SK-N-SH (cell line): ENCODE measurements around the gene DHRS4. TPM values are rescaled to one million over a fixed set of nuclear protein-coding genes. Genes with fewer than 3 reads are reported as not detected.
"Not testable (repeated sequence)": the region's sequence is repeated elsewhere in the genome, so short reads cannot be mapped to it uniquely, and the experiment has no call there.

Source experiments
- CTCF ChIA-PET: fragments of 300-600, 350-600 bp; formaldehyde crosslinking; extraction: SDS; loops from one replicate; lab custom pipeline; 2021; lab: Yijun Ruan, JAX
- POLR2A ChIA-PET: fragments of 350-600 bp; sonication (Branson Sonifier 250); formaldehyde crosslinking; extraction: SDS; loops from one replicate; lab custom pipeline; 2020; ENCODE audit warnings: antibody characterized with exemption, inconsistent platforms; lab: Yijun Ruan, JAX
- DNase-seq: peaks from one replicate; pipeline ENCODE4 v3.0.0; 2012
- H2AFZ ChIP-seq: fragments of 200-600 bp; sonication (generic); 2 replicates; pipeline ENCODE4 v1.8.1; 2016; ENCODE audit warnings: antibody characterized with exemption, mild to moderate bottlenecking, low read depth
- H3F3A ChIP-seq: fragments of 200-600 bp; sonication (generic); replicated peaks from 2 replicates; pipeline ENCODE3; 2016; ENCODE audit warnings: antibody characterized with exemption, mild to moderate bottlenecking; ENCODE audit not compliant: insufficient read depth
- H3K27ac ChIP-seq, 2 experiments: fragments of 200-500 bp in 1 of 2; fragments of 200-600 bp in 1 of 2; sonication (Bioruptor generic) in 1 of 2; sonication (generic), shearing (Covaris generic) in 1 of 2; 2 replicates each; pipeline versions ENCODE4 v1.5.1 to v1.6.1; 2014 to 2016; ENCODE audit warnings: low read depth in 2 of 2, inconsistent platforms in 1 of 2, low read length in 1 of 2, mild to moderate bottlenecking in 1 of 2, mixed read lengths in 1 of 2
- H3K27me3 ChIP-seq: fragments of 200-600 bp; sonication (generic), shearing (Covaris generic); 2 replicates; pipeline ENCODE4 v1.6.1; 2016; ENCODE audit warnings: mixed run types; ENCODE audit not compliant: insufficient read depth
- H3K36me3 ChIP-seq, 2 experiments: fragments of 200-500 bp in 1 of 2; fragments of 200-600 bp in 1 of 2; sonication (Bioruptor generic) in 1 of 2; sonication (generic) in 1 of 2; replicated peaks in 1 of 2; 2 replicates each; pipeline versions ENCODE3 to v1.5.1; 2014 to 2016; ENCODE audit warnings: low read length in 1 of 2, mild to moderate bottlenecking in 1 of 2; ENCODE audit not compliant: insufficient read depth in 2 of 2, control insufficient read depth in 1 of 2
- H3K4me1 ChIP-seq, 2 experiments: fragments of 200-500 bp in 1 of 2; fragments of 200-600 bp in 1 of 2; sonication (Bioruptor generic) in 1 of 2; sonication (generic), shearing (Covaris generic) in 1 of 2; 2 replicates each; pipeline versions ENCODE4 v1.5.1 to v1.6.1; 2014 to 2016; ENCODE audit warnings: low read depth in 1 of 2, low read length in 1 of 2, mixed run types in 1 of 2; ENCODE audit not compliant: insufficient read depth in 2 of 2, control insufficient read depth in 1 of 2
- H3K4me2 ChIP-seq: fragments of 200-600 bp; sonication (generic), shearing (Covaris generic); 2 replicates; pipeline ENCODE4 v1.6.1; 2017; ENCODE audit warnings: mixed run types
- H3K4me3 ChIP-seq, 2 experiments: fragments of 200-500 bp in 1 of 2; fragments of 200-600 bp in 1 of 2; sonication (Bioruptor generic) in 1 of 2; sonication (generic), shearing (Covaris generic) in 1 of 2; 2 replicates each; pipeline versions ENCODE4 v1.5.1 to v1.8.1; 2014 to 2016; ENCODE audit warnings: low read depth in 2 of 2, inconsistent platforms in 1 of 2, low read length in 1 of 2, mild to moderate bottlenecking in 1 of 2, mixed read lengths in 1 of 2, moderate library complexity in 1 of 2
- H3K79me2 ChIP-seq: fragments of 200-600 bp; sonication (generic); 2 replicates; pipeline ENCODE4 v1.8.1; 2017; ENCODE audit warnings: mild to moderate bottlenecking; ENCODE audit not compliant: insufficient read depth
- H3K9ac ChIP-seq: fragments of 200-600 bp; sonication (generic); 2 replicates; pipeline ENCODE4 v1.6.1; 2017; ENCODE audit warnings: mixed run types
- H3K9me2 ChIP-seq: fragments of 200-600 bp; sonication (generic); 2 replicates; pipeline ENCODE4 v1.6.1; 2017; ENCODE audit warnings: mixed run types
- H3K9me3 ChIP-seq: fragments of 200-600 bp; sonication (generic); 2 replicates; pipeline ENCODE4 v1.6.1; 2017; ENCODE audit warnings: mixed run types, mild to moderate bottlenecking, moderate library complexity
- H4K20me1 ChIP-seq: fragments of 200-600 bp; sonication (generic); 2 replicates; pipeline ENCODE4 v1.6.1; 2017; ENCODE audit warnings: mild to moderate bottlenecking, mixed run types; ENCODE audit not compliant: insufficient read depth
- NRF1 ChIP-seq: IDR thresholded peaks from 2 replicates; pipeline ENCODE4 v1.6.1; 2012; ENCODE audit warnings: low read depth, mild to moderate bottlenecking, low read length
- WGBS: methylation state at CpG from one replicate; pipeline ENCODE4 v1.1.6; 2017; ENCODE audit warnings: low lambda C conversion rate; 5-methylcytosine and 5-hydroxymethylcytosine counted together
- polyA plus RNA-seq, 3 experiments: library from polyadenylated mRNA; depleted of rRNA; stranded (reverse); fragments of >200 nt; gene quantifications; 2 replicates each; pipeline ENCODE4 v1.2.3, GENCODE V29; 2012

Gene DHRS4
- polyA plus RNA-seq, 1 of the 3 experiments (the other 2 are of a cell fraction): 50.5 TPM

DNA sequence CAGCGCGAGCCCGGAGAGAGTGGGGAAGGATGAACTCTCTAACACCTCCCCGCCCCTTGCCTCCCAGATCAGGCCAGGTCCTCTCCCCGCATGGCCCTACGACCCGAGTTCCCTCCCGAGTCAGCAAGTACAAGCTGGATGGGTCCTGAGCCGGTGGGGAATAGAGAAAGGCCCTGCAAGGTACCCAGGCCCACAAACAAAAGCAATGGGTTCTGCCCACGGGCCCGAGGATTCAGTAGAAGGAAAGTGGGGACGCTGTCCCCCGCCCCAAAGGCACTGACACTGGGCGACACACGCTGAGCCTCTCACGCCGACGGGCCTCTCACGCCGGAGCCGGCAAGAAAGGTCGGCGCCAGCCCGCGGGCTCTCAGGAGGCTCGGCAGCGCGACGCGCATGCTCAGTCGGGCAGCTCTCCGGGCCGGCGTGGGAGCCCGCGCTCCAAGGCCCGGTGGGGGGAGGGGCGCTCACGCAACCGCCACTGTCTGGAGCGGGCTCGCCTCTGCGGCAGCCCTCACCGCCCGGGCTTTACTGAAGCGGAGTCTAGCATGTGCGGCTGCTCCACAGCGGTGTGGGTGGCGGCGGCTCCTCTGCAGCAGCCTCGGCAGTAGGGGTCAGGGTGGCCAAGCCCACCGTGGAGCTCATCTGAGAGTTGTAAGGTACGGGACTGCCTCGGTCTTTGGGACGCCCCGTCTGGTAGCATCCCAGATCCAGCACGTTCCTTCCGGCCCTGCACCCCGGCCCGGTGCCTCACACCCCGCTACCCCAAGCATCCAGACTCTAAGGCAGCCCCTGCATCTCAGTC lies 16.1 kb downstream of the DHRS4 start:
- DNase-seq, H4K20me1 ChIP-seq, H3K4me1 ChIP-seq, H3K27me3 ChIP-seq, POLR2A ChIA-PET, H3K9me3 ChIP-seq, H3K27ac ChIP-seq, H3K9ac ChIP-seq, H3K9me2 ChIP-seq, H3K79me2 ChIP-seq, H3K36me3 ChIP-seq, H3F3A ChIP-seq, CTCF ChIA-PET, H3K4me2 ChIP-seq, H2AFZ ChIP-seq: not testable (repeated sequence)
- WGBS: 54% methylated on average over 18 of the region's 61 CpGs
- peak overlapping the region in 1 of 2 experiments; percentile 22; a peak in 2 of 4 replicates for H3K4me3 ChIP-seq
- 0 out of 2 replicates have a peak, but pooled peaks have one; percentile 12 for TF ChIP-seq NRF1

DNA sequence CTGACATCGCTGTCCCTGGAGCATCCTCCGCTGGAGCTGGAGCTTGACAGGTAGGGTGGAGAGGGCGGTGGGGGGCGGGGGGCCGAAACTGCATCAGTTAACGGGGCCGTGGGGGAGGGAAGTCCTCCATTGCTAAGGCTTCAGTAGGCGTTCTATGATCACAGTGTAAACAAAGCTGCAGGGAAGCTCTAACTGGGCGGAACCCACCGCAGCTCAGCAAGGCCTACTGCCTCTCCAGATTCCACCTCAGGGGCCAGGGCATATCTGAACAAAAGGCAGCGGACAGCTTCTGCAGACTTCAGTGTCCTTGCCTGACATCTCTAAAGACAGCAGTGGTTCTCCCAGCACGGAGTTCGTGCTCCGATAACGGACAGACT lies 16.7 kb downstream of the DHRS4 start:
- H3K79me2 ChIP-seq, CTCF ChIA-PET, H3K9me3 ChIP-seq, H3K9me2 ChIP-seq, H3F3A ChIP-seq, H4K20me1 ChIP-seq, POLR2A ChIA-PET, H3K4me1 ChIP-seq, H3K27ac ChIP-seq, DNase-seq, H3K4me2 ChIP-seq, H2AFZ ChIP-seq, H3K27me3 ChIP-seq, H3K36me3 ChIP-seq, H3K4me3 ChIP-seq, H3K9ac ChIP-seq: not testable (repeated sequence)
- 94% methylated on average over 13 of the region's 15 CpGs for WGBS

DNA sequence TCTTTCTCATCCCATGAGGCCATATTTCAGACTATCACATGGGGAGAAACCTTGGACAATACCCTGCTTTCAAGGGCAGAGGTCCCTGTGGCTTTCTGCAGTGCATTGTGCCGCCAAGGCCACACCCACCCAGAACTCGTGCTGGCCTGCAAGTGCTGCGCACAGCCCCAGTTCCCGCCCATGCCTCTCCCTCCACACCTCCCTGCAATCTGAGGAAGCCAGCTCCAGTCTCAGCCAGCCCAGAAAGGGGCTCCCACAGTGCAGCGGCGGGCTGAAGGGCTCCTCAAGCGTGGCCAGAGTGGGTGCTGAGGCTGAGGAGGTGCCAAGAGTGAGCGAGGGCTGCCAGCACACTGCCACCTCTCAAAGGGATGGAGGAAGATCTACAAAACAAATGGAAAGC lies 19.6 kb downstream of the DHRS4 start:
- H3K4me3 ChIP-seq, H3K79me2 ChIP-seq, H2AFZ ChIP-seq, H3K27ac ChIP-seq, H3K4me2 ChIP-seq, H3F3A ChIP-seq, CTCF ChIA-PET, H3K4me1 ChIP-seq, H3K27me3 ChIP-seq, H3K9me2 ChIP-seq, H3K9ac ChIP-seq, DNase-seq, H3K9me3 ChIP-seq, POLR2A ChIA-PET, H3K36me3 ChIP-seq, H4K20me1 ChIP-seq: not testable (repeated sequence)
- WGBS: 52% methylated on average over 8 of the region's 8 CpGs

DNA sequence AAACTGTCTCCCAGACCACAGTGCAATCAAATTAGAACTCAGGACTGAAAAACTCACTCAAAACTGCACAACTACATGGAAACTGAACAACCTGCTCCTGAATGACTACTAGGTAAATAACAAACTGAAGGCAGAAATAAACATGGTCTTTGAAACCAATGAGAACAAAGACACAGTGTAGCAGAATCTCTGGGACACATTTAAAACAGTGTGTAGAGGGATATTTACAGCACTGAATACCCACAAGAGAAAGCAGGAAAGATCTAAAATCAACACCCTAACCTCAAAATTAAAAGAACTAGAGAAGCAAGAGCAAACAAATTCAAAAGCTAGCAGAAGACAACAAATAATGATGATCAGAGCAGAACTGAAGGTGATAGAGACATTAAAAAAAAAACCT lies 20.5 kb downstream of the DHRS4 start:
- H3K4me2 ChIP-seq, POLR2A ChIA-PET, H3F3A ChIP-seq, H4K20me1 ChIP-seq, H3K36me3 ChIP-seq, H3K79me2 ChIP-seq, DNase-seq, H3K9me3 ChIP-seq, H3K27ac ChIP-seq, H2AFZ ChIP-seq, H3K27me3 ChIP-seq, H3K9ac ChIP-seq, H3K9me2 ChIP-seq, H3K4me1 ChIP-seq, H3K4me3 ChIP-seq: not testable (repeated sequence)
- CTCF ChIA-PET: interaction anchor here (1.7 kb wide), 1 partner anchor 84 kb away, joined by 4 read pairs; no protein-coding TSS in a partner anchor
